ENCODE data around the gene BLOC1S4.

Gene BLOC1S4

GRCh38 chr4:6740347-6740746 is 24.4 kb downstream of the BLOC1S4 start:
- no peak for TF ChIP-seq CTCF (IDR thresholded peaks at IDR 0.05; ENCODE audit: low read depth, low read length)
- no peak overlapping the region for H3K4me3 ChIP-seq (ENCODE audit: low read depth, low read length)
- in situ Hi-C loops (cut with HindIII; ENCODE audit: low sequenced_read_pairs), result no loop called here
- DNase-seq (ENCODE audit: low read depth, low spot score), result no peak

- no peak for TF ChIP-seq CTCF (IDR thresholded peaks at IDR 0.05; ENCODE audit: low read depth, low read length)
- no peak for DNase-seq (ENCODE audit: low read depth, low spot score)
- no peak overlapping the region for H3K4me3 ChIP-seq (ENCODE audit: low read depth, low read length)
- in situ Hi-C loops (cut with HindIII; ENCODE audit: low sequenced_read_pairs), result no loop called here
These were observed 26.5 kb downstream of the BLOC1S4 start for GRCh38 chr4:6742507-6742906.

- no peak for DNase-seq (ENCODE audit: low read depth, low spot score)
- no peak overlapping the region for H3K4me3 ChIP-seq (ENCODE audit: low read depth, low read length)
- in situ Hi-C loops (cut with HindIII; ENCODE audit: low sequenced_read_pairs), result no loop called here
- TF ChIP-seq CTCF (IDR thresholded peaks at IDR 0.05; ENCODE audit: low read depth, low read length), result no peak
These were observed 27.0 kb downstream of the BLOC1S4 start for GRCh38 chr4:6742989-6743388.

- H3K4me3 ChIP-seq (ENCODE audit: low read depth, low read length), result no peak overlapping the region
- TF ChIP-seq CTCF (IDR thresholded peaks at IDR 0.05; ENCODE audit: low read depth, low read length), result no peak
- in situ Hi-C loops (cut with HindIII; ENCODE audit: low sequenced_read_pairs), result no loop called here
- no peak for DNase-seq (ENCODE audit: low read depth, low spot score)
These were observed 30.8 kb downstream of the BLOC1S4 start for GRCh38 chr4:6746721-6747293.

- no peak for DNase-seq (ENCODE audit: low read depth, low spot score)
- in situ Hi-C loops (cut with HindIII; ENCODE audit: low sequenced_read_pairs), result no loop called here
- no peak overlapping the region for H3K4me3 ChIP-seq (ENCODE audit: low read depth, low read length)
- TF ChIP-seq CTCF (IDR thresholded peaks at IDR 0.05; ENCODE audit: low read depth, low read length), result no peak
These were observed 31.5 kb downstream of the BLOC1S4 start for GRCh38 chr4:6747294-6748051.

- TF ChIP-seq CTCF (IDR thresholded peaks at IDR 0.05; ENCODE audit: low read depth, low read length), result no peak
- no peak for DNase-seq (ENCODE audit: low read depth, low spot score)
- in situ Hi-C loops (cut with HindIII; ENCODE audit: low sequenced_read_pairs), result no loop called here
- H3K4me3 ChIP-seq (ENCODE audit: low read depth, low read length), result no peak overlapping the region
These were observed 32.3 kb downstream of the BLOC1S4 start for GRCh38 chr4:6748286-6748685.

Data from astrocyte of the spinal cord (primary cell).